Activated T-helper 17 cell treated with anti-CD3 and anti-CD28 coated beads, Interleukin-2, amount 50 U/mL, for 72 hours (primary cell): ENCODE measurements around the gene SEL1L2. TPM values are rescaled to one million over a fixed set of nuclear protein-coding genes. Genes with fewer than 3 reads are reported as not detected.

ENCODE experiments used
- total RNA-seq, 2 donors: library from RNA; stranded (reverse); gene quantifications; one replicate each; pipeline ENCODE4 v1.2.3, GENCODE V29; 2022

The SEL1L2 gene
- total RNA-seq, 2 donors from 2014 or later, result not detected

Other genes starting within 250 kb of the SEL1L2 start
- gene ESF1, start 205.7 kb downstream of the SEL1L2 start, total RNA-seq, result 10 to 100 TPM; 13.9 to 21.7 TPM
- 10 to 100 TPM; 19.7 to 31.2 TPM for gene NDUFAF5, start 205.6 kb downstream of the SEL1L2 start, total RNA-seq
- not detected for gene MACROD2, start 4.9 kb upstream of the SEL1L2 start, total RNA-seq